HG02852 (cell line): ENCODE data around the gene RAD51AP1.

ENCODE experiments used
- ATAC-seq: cut with Tn5 transposase; IDR thresholded peaks from one replicate; pipeline ENCODE4 v1.9.1; 2021; ENCODE audit warnings: mild to moderate bottlenecking, moderate library complexity; ENCODE audit not compliant: unreplicated experiment

RAD51AP1 gene

DNA sequence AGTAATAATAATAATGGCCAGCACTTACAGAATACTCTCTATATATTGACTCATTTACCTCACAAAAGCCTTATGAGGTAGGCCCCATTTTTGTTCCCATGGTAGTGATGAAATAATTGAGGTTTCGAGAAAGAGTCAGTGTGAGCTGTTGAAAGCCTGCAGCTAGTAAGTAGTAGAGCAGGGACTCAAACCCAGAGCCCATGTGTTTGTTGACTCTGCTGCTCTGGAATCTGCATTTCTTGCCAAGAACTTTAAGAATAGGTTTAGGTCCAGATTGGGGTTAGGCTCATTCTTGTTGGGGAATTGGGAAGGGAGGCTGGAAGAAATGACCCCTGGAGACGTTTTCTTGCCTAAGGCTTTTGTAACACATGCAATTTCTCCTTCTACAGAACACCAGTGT, 51.3 kb downstream of the RAD51AP1 start:
- no peak for ATAC-seq

DNA sequence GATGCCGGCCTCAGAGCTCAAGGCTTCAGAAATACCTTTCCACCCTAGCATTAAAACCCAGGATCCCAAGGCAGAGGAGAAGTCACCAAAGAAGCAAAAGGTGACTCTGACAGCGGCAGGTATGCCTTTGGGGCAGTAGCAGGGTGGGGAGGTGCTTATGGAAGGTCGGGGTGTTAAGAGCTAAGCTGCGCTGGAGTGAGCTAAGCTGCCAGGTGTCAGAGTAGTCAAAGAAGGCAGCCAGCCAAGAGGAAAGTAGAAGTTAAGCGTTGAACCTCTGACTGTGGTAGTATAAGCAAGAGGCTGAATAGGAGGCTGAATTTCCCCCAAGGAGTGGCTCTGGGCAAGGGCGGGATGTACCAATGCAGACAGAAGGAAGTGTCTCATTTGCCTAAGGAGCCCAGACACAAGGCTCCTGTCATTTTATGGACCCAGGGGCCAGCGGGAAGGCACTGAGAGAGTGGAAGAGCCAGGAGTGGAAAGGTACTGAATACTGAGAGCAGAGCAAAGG, 52.5 kb downstream of the RAD51AP1 start:
- no peak for ATAC-seq

DNA sequence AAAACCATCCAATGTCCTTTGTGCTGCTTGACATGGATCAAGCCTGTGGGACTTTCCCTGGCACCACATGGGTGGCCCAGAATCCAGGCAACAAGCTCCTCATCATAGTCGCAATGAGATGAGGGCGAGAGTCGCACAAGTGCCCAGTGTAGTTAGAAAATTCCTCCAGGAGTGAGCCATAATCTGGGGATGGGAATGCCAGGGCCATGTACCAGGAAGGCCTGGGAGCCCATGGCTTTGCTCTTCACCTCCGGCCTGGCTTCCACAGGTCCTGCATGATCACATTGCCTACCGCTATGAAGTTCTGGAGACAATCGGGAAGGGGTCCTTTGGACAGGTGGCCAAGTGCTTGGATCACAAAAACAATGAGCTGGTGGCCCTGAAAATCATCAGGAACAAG, 57.2 kb downstream of the RAD51AP1 start:
- ATAC-seq, result no peak

DNA sequence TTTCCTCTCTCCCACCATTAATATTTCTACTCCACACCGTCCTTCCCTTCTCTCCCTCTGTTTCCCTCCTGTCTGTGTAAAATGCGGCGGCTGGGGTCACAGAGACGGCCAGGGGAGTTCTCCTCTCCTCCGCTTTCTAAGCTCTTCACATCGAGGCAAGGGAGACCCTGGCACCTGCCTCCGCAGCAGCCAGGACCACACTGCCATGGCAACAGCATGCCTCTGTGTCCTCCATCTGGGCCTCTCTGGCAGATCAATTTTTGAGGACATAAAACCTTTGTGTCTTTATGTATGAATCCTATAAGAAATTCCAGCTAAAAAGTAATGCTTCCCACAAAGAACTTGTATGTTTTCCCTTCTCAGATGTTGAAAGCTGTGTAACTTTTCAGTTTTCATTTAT, 64.7 kb downstream of the RAD51AP1 start:
- no peak for ATAC-seq

DNA sequence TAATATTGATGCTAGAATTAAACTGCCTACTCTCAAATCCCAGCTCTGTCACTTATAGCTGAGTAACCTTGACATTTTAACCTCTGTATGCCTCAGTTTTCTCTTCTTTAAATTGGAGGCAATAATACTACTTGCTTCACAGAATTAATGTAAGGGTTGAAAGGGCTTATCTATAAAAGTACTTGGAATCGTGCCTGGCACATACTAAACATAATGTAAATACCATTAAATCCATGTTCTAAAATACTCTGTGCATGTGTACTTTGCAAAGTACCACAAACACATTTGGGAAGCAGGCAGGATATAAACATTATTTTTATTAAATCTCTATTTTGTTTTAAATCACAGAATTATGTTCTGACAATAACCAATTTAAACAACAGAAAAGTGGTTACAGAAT, 65.3 kb downstream of the RAD51AP1 start:
- ATAC-seq, result no peak

DNA sequence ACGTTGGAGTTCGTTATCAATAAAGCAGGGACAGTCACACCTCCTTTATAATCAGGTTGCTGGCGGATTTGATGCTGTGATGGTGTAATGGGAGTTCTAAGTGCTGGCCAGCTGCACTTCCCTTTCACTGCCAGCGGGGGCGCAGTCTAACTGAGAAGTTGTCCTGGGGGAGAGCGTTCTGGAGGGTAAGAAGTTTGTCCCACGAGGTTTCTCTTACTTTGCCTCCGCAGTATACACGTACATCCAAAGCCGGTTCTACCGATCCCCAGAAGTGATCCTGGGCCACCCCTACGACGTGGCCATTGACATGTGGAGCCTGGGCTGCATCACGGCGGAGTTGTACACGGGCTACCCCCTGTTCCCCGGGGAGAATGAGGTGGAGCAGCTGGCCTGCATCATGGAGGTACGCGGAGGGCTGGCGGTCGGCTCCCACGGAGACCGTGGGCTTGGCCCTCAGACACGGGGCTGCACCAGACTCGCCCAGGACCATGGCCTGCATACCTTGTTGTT, 66.0 kb downstream of the RAD51AP1 start:
- peak; percentile 97 for ATAC-seq

DNA sequence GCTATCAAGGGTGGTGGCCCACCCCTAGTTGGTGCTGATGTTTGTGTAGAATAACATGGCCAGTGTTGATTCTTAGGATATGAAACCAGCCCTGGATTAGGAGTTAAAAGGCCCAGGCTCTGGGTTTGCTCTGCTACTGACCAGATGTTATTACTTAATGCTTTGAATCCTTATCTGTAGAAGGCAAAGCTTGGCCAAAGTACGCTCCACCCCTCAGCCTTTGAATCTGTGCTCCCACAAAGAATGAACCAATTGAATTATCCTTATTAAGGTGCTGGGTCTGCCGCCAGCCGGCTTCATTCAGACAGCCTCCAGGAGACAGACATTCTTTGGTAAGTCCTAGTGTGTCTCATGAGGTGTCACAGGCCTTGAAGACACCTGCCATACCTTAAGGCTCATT, 68.4 kb downstream of the RAD51AP1 start:
- no peak for ATAC-seq

DNA sequence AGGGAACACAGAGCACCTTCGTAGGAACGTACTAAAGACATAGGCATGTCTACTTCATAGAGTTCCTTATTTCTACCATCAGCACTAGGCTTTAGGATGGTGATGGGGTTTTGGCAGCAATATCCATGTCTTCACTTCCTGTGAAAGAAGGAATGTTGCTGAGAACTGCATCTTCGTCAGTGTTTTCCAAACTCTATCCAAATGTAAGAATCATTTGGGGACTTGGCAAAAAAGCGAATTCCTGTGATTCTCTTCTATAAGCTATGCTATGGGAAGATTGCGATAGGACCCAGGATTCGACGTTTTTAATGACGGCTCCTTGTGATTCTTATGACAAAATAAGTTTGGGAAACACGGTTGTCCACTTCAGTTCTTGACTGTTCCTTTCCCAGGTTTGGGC, 70.4 kb downstream of the RAD51AP1 start:
- no peak for ATAC-seq
